ENCODE measurements around the gene MLANA.

MLANA gene

GRCh38 chr9:5951686-5952211, 61.1 kb downstream of the MLANA start:
- no peak for DNase-seq
- no peak for TF ChIP-seq CTCF (IDR thresholded peaks at IDR 0.05; ENCODE audit: low read depth, low read length)
- H3K4me3 ChIP-seq (ENCODE audit: low read depth, low read length) = no peak overlapping the region
- H3K9me3 ChIP-seq (ENCODE audit: severe bottlenecking) = no peaks in the 10 kb centered on the region
- H3K27me3 ChIP-seq (ENCODE audit: insufficient read depth, low read depth, severe bottlenecking) = no peaks in the 10 kb centered on the region
- no peaks in the 10 kb centered on the region for H3K36me3 ChIP-seq
- no peak overlapping the region for H3K27ac ChIP-seq

GRCh38 chr9:5953743-5954707, 63.3 kb downstream of the MLANA start:
- peak overlapping the region; percentile 43 for H3K27ac ChIP-seq
- peak overlapping the region; percentile 47 for H3K4me3 ChIP-seq (ENCODE audit: low read depth, low read length)
- H3K9me3 ChIP-seq (ENCODE audit: severe bottlenecking) = no peaks in the 10 kb centered on the region
- no peaks in the 10 kb centered on the region for H3K27me3 ChIP-seq (ENCODE audit: insufficient read depth, low read depth, severe bottlenecking)
- DNase-seq = no peak
- no peak for TF ChIP-seq CTCF (IDR thresholded peaks at IDR 0.05; ENCODE audit: low read depth, low read length)
- H3K36me3 ChIP-seq = no peaks in the 10 kb centered on the region

GRCh38 chr9:5957166-5957565, 66.5 kb downstream of the MLANA start:
- Histone ChIP-seq H3K27me3 (ENCODE audit: insufficient read depth, low read depth, severe bottlenecking) (no peaks in the 10 kb centered on the region), H3K36me3 (no peaks in the 10 kb centered on the region), H3K4me3 (ENCODE audit: low read depth, low read length) (no peak overlapping the region), H3K27ac (peak overlapping the region; percentile 56), H3K9me3 (ENCODE audit: severe bottlenecking) (no peaks in the 10 kb centered on the region)
- TF ChIP-seq CTCF (IDR thresholded peaks at IDR 0.05; ENCODE audit: low read depth, low read length) = no peak
- no peak for DNase-seq

- no peaks in the 10 kb centered on the region for H3K27me3 ChIP-seq (ENCODE audit: insufficient read depth, low read depth, severe bottlenecking)
- DNase-seq = no peak
- peak overlapping the region; percentile 56 for H3K27ac ChIP-seq
- no peaks in the 10 kb centered on the region for H3K36me3 ChIP-seq
- TF ChIP-seq CTCF (IDR thresholded peaks at IDR 0.05; ENCODE audit: low read depth, low read length) = no peak
- H3K9me3 ChIP-seq (ENCODE audit: severe bottlenecking) = no peaks in the 10 kb centered on the region
- no peak overlapping the region for H3K4me3 ChIP-seq (ENCODE audit: low read depth, low read length)
Measured at GRCh38 chr9:5958273-5958672, 67.6 kb downstream of the MLANA start.
